HepG2 (cell line): ENCODE data around the gene AMDHD1. TPM values are rescaled to one million over a fixed set of nuclear protein-coding genes. Genes with fewer than 3 reads are reported as not detected.
A peak's percentile ranks its signal among the peaks of the same experiment; 100 is the strongest.

Experiments used
- CCAR2 ChIP-seq: fragments of 200-400 bp; formaldehyde crosslinking; optimal IDR thresholded peaks from 2 replicates; pipeline ENCODE3; 2018; ENCODE audit warnings: low read depth, mild to moderate bottlenecking, low read length, moderate library complexity
- FOSL1 ChIP-seq: sonication (generic); formaldehyde crosslinking; IDR thresholded peaks from 2 replicates; pipeline ENCODE4 v1.9.0; 2021; ENCODE audit warnings: missing genetic modification reagents, borderline replicate concordance
- GABPB1 ChIP-seq: IDR thresholded peaks from 2 replicates; pipeline ENCODE4 v1.6.1; 2016; ENCODE audit warnings: mild to moderate bottlenecking, missing genetic modification reagents, moderate library complexity, missing compliant biosample characterization
- GLI4 ChIP-seq: sonication (generic); formaldehyde crosslinking; IDR thresholded peaks from 2 replicates; pipeline ENCODE4 v1.5.1; 2020; ENCODE audit warnings: missing genetic modification reagents, mild to moderate bottlenecking, moderate library complexity, borderline replicate concordance
- HNF4G ChIP-seq, 2 experiments: sonication (generic) in 1 of 2; formaldehyde crosslinking in 1 of 2; IDR thresholded peaks; 2 replicates each; pipeline versions ENCODE4 v1.4.0 to v1.6.1; 2011 to 2020; ENCODE audit warnings: borderline replicate concordance in 2 of 2, low read depth in 2 of 2, mild to moderate bottlenecking in 2 of 2, low read length in 1 of 2, missing genetic modification reagents in 1 of 2, moderate library complexity in 1 of 2
- KDM5B ChIP-seq: sonication (generic); formaldehyde crosslinking; IDR thresholded peaks from 2 replicates; pipeline ENCODE4 v1.4.0; 2020; ENCODE audit warnings: missing genetic modification reagents, mild to moderate bottlenecking, borderline replicate concordance
- MAZ ChIP-seq, 2 experiments: sonication (generic) in 1 of 2; formaldehyde crosslinking in 1 of 2; IDR thresholded peaks; 2 replicates each; pipeline versions ENCODE4 v1.5.0 to v1.6.1; 2012 to 2020; ENCODE audit warnings: low read depth in 2 of 2, mild to moderate bottlenecking in 2 of 2, borderline replicate concordance in 1 of 2, improper control_type of control experiment in 1 of 2, low read length in 1 of 2, missing genetic modification reagents in 1 of 2, moderate library complexity in 1 of 2
- MXD4 ChIP-seq: IDR thresholded peaks from 2 replicates; pipeline ENCODE4 v1.6.1; 2016; ENCODE audit warnings: mild to moderate bottlenecking, missing biosample characterization, missing genetic modification reagents
- NR2C2 ChIP-seq: sonication (generic); formaldehyde crosslinking; IDR thresholded peaks from 2 replicates; pipeline ENCODE4 v1.4.0; 2020; ENCODE audit warnings: missing genetic modification reagents, mild to moderate bottlenecking, moderate library complexity, borderline replicate concordance
- NR2F6 ChIP-seq, 2 experiments: IDR thresholded peaks; 2 replicates each; pipeline ENCODE4 v1.6.1; 2016; ENCODE audit warnings: antibody characterized with exemption in 1 of 2, mild to moderate bottlenecking in 1 of 2
- RXRB ChIP-seq: IDR thresholded peaks from 2 replicates; pipeline ENCODE4 v1.6.1; 2016; ENCODE audit warnings: borderline replicate concordance, missing genetic modification reagents, missing compliant biosample characterization
- TBX2 ChIP-seq: sonication (generic); formaldehyde crosslinking; IDR thresholded peaks from 2 replicates; pipeline ENCODE4 v1.5.0; 2020; ENCODE audit warnings: missing genetic modification reagents, mild to moderate bottlenecking, borderline replicate concordance
- XRCC5 ChIP-seq: fragments of 200-400 bp; formaldehyde crosslinking; optimal IDR thresholded peaks from 2 replicates; pipeline ENCODE3; 2017; ENCODE audit warnings: mild to moderate bottlenecking, low read length
- YY1 ChIP-seq: IDR thresholded peaks from 2 replicates; pipeline ENCODE4 v1.6.1; 2011; ENCODE audit warnings: low read length, low read depth, moderate library complexity, mild to moderate bottlenecking; ENCODE audit not compliant: insufficient read depth, insufficient replicate concordance
- ZNF282 ChIP-seq: fragments of 450-650 bp; IDR thresholded peaks from 2 replicates; pipeline ENCODE4 v1.6.1; 2018; ENCODE audit not compliant: partially characterized antibody
- polyA plus RNA-seq, 8 experiments: library from polyadenylated mRNA; depleted of rRNA in 3 of 8; stranded (reverse) in 7 of 8; unstranded in 1 of 8; fragments of >200 nt; fragmentation: Illumina TruSeq in 4 of 8; extraction: Trizol in 4 of 8; gene quantifications; 2 replicates each; pipeline versions ENCODE4 v1.2.1 to v1.2.3, GENCODE V29; 2011 to 2016; ENCODE audit warnings: low read depth in 4 of 8, missing spikeins in 1 of 8, mixed read lengths in 1 of 8; ENCODE audit not compliant: insufficient read depth in 1 of 8
- total RNA-seq, 5 experiments: library from RNA; depleted of rRNA; stranded (reverse); fragments of >200 nt; fragmentation: Illumina TruSeq; extraction: Trizol; gene quantifications; 2 replicates each; pipeline ENCODE4 v1.2.3, GENCODE V29; 2016; ENCODE audit warnings: low read depth in 1 of 5
- TF ChIP-seq, protein P1 (sequence below): sonication (generic); formaldehyde crosslinking; IDR thresholded peaks from 2 replicates; pipeline ENCODE4 v1.9.0; 2022; ENCODE audit warnings: low read depth, missing genetic modification reagents
- TF ChIP-seq, protein P2 (sequence below): sonication (generic); formaldehyde crosslinking; conservative IDR thresholded peaks from 2 replicates; pipeline ENCODE4 v1.8.0; 2022; ENCODE audit warnings: missing genetic modification reagents
- TF ChIP-seq, protein P3 (sequence below): sonication (generic); formaldehyde crosslinking; IDR thresholded peaks from 2 replicates; pipeline ENCODE4 v1.4.0; 2020; ENCODE audit warnings: missing genetic modification reagents

Gene AMDHD1
- total and polyA plus RNA-seq, 2 of the 13 experiments (the other 11 are each of a cell fraction or from before 2014, with no cell fraction given) = 6.5 to 29.6 TPM

DNA sequence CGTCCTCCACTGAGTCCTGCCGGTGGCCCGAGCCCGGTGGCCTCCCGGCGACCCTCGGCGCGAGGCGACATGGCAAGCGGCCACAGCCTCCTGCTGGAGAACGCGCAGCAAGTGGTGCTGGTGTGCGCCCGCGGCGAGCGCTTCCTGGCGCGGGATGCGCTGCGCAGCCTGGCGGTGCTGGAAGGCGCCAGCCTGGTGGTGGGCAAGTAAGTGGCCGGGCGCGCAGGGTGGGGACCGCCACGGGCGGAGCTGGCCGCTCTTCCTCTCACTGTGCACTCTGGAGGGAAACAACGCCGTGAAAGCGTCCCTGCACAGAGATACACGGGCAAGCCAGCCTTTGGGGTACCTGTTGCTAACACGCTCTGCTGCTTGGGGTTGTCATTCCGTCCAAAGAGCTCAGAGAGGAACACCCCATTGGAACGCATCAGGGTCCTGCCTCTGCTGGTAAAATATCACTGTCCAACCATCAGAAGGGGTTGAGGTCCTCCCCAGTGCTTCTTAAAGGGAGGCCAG lies at the start of gene AMDHD1 (continued):
- TF ChIP-seq RXRB (no peak), MXD4 (CRISPR knock-in tag) (peak; percentile 8; the same call in 1 of the 2 replicates), MAZ (IDR thresholded peaks at IDR 0.05; ENCODE audit: borderline replicate concordance, low read depth, low read length) (0 out of 2 replicates have a peak, but pooled peaks have one; percentile 26), MAZ (CRISPR knock-in tag; IDR thresholded peaks at IDR 0.05; ENCODE audit: low read depth) (no peak), HNF4G (IDR thresholded peaks at IDR 0.05; ENCODE audit: borderline replicate concordance, low read depth, low read length) (no peak), HNF4G (CRISPR knock-in tag; IDR thresholded peaks at IDR 0.05; ENCODE audit: borderline replicate concordance, low read depth) (no peak), KDM5B (peak; percentile 45; the same call in 1 of the 2 replicates), GABPB1 (CRISPR knock-in tag) (0 out of 2 replicates have a peak, but pooled peaks have one; percentile 7), NR2F6 (IDR thresholded peaks at IDR 0.05) (no peak), NR2F6 (CRISPR knock-in tag; IDR thresholded peaks at IDR 0.05) (no peak; the same call in 1 of the 2 replicates), NR2C2 (CRISPR knock-in tag) (peak; percentile 20), FOSL1 (CRISPR knock-in tag) (no peak), CCAR2 (no peak), ZNF282 (no peak), XRCC5 (no peak), GLI4 (CRISPR knock-in tag) (0 out of 2 replicates have a peak, but pooled peaks have one; percentile 63), YY1 (peak; percentile 35), TBX2 (peak; percentile 64; the same call in 1 of the 2 replicates)
- TF ChIP-seq, protein P1, sequence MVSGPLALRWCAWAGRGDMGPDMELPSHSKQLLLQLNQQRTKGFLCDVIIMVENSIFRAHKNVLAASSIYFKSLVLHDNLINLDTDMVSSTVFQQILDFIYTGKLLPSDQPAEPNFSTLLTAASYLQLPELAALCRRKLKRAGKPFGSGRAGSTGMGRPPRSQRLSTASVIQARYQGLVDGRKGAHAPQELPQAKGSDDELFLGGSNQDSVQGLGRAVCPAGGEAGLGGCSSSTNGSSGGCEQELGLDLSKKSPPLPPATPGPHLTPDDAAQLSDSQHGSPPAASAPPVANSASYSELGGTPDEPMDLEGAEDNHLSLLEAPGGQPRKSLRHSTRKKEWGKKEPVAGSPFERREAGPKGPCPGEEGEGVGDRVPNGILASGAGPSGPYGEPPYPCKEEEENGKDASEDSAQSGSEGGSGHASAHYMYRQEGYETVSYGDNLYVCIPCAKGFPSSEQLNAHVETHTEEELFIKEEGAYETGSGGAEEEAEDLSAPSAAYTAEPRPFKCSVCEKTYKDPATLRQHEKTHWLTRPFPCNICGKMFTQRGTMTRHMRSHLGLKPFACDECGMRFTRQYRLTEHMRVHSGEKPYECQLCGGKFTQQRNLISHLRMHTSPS (CRISPR knock-in tag) = no peak
- TF ChIP-seq, protein P2, sequence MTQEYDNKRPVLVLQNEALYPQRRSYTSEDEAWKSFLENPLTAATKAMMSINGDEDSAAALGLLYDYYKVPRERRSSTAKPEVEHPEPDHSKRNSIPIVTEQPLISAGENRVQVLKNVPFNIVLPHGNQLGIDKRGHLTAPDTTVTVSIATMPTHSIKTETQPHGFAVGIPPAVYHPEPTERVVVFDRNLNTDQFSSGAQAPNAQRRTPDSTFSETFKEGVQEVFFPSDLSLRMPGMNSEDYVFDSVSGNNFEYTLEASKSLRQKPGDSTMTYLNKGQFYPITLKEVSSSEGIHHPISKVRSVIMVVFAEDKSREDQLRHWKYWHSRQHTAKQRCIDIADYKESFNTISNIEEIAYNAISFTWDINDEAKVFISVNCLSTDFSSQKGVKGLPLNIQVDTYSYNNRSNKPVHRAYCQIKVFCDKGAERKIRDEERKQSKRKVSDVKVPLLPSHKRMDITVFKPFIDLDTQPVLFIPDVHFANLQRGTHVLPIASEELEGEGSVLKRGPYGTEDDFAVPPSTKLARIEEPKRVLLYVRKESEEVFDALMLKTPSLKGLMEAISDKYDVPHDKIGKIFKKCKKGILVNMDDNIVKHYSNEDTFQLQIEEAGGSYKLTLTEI (CRISPR knock-in tag) = no peak
- TF ChIP-seq, protein P3, sequence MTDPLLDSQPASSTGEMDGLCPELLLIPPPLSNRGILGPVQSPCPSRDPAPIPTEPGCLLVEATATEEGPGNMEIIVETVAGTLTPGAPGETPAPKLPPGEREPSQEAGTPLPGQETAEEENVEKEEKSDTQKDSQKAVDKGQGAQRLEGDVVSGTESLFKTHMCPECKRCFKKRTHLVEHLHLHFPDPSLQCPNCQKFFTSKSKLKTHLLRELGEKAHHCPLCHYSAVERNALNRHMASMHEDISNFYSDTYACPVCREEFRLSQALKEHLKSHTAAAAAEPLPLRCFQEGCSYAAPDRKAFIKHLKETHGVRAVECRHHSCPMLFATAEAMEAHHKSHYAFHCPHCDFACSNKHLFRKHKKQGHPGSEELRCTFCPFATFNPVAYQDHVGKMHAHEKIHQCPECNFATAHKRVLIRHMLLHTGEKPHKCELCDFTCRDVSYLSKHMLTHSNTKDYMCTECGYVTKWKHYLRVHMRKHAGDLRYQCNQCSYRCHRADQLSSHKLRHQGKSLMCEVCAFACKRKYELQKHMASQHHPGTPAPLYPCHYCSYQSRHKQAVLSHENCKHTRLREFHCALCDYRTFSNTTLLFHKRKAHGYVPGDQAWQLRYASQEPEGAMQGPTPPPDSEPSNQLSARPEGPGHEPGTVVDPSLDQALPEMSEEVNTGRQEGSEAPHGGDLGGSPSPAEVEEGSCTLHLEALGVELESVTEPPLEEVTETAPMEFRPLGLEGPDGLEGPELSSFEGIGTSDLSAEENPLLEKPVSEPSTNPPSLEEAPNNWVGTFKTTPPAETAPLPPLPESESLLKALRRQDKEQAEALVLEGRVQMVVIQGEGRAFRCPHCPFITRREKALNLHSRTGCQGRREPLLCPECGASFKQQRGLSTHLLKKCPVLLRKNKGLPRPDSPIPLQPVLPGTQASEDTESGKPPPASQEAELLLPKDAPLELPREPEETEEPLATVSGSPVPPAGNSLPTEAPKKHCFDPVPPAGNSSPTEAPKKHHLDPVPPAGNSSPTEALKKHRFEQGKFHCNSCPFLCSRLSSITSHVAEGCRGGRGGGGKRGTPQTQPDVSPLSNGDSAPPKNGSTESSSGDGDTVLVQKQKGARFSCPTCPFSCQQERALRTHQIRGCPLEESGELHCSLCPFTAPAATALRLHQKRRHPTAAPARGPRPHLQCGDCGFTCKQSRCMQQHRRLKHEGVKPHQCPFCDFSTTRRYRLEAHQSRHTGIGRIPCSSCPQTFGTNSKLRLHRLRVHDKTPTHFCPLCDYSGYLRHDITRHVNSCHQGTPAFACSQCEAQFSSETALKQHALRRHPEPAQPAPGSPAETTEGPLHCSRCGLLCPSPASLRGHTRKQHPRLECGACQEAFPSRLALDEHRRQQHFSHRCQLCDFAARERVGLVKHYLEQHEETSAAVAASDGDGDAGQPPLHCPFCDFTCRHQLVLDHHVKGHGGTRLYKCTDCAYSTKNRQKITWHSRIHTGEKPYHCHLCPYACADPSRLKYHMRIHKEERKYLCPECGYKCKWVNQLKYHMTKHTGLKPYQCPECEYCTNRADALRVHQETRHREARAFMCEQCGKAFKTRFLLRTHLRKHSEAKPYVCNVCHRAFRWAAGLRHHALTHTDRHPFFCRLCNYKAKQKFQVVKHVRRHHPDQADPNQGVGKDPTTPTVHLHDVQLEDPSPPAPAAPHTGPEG (CRISPR knock-in tag) = 0 out of 2 replicates have a peak, but pooled peaks have one; percentile 76
